Stimulated activated naive B cell treated with anti-CD40 and anti-IgM and Interleukin-4, amounts not matched to agents 10 μg/mL and 1 μg/mL and 100 μg/mL, for 72 hours (primary cell): Measurements from ENCODE around the gene GLIPR2.
"Not testable (repeated sequence)": the region's sequence is repeated elsewhere in the genome, so short reads cannot be mapped to it uniquely, and the experiment has no call there.

ENCODE experiments used
- ATAC-seq, 2 donors: fragments of 150-1000 bp; cut with Tn5 transposase; replicated peaks; 2 replicates each; pipeline ENCODE4 v1.10.0; 2021; ENCODE audit warnings: moderate library complexity in 1 of 2
- DNase-seq: peaks from one replicate; pipeline ENCODE4 v3.0.0; 2021
- H3K27ac Mint-ChIP-seq: one replicate; pipeline ENCODE4 v1.8.0; 2022; ENCODE audit warnings: mild to moderate bottlenecking, mixed read lengths
- H3K27me3 Mint-ChIP-seq, 2 donors: one replicate each; pipeline ENCODE4 v1.8.0; 2022; ENCODE audit warnings: mixed read lengths in 2 of 2
- H3K36me3 Mint-ChIP-seq, 2 donors: one replicate each; pipeline ENCODE4 v1.8.0; 2022; ENCODE audit warnings: mixed read lengths in 2 of 2, mild to moderate bottlenecking in 1 of 2
- H3K4me1 Mint-ChIP-seq, 2 donors: one replicate each; pipeline ENCODE4 v1.8.0; 2022; ENCODE audit warnings: mixed read lengths in 2 of 2, mild to moderate bottlenecking in 1 of 2
- H3K4me3 Mint-ChIP-seq, 2 donors: one replicate each; pipeline ENCODE4 v1.8.0; 2022; ENCODE audit warnings: mild to moderate bottlenecking in 2 of 2, mixed read lengths in 2 of 2, moderate library complexity in 1 of 2
- H3K9me3 Mint-ChIP-seq, 2 donors: one replicate each; pipeline ENCODE4 v1.8.0; 2022; ENCODE audit warnings: mixed read lengths in 2 of 2, mild to moderate bottlenecking in 1 of 2

GLIPR2 gene, protein sequence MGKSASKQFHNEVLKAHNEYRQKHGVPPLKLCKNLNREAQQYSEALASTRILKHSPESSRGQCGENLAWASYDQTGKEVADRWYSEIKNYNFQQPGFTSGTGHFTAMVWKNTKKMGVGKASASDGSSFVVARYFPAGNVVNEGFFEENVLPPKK

DNA sequence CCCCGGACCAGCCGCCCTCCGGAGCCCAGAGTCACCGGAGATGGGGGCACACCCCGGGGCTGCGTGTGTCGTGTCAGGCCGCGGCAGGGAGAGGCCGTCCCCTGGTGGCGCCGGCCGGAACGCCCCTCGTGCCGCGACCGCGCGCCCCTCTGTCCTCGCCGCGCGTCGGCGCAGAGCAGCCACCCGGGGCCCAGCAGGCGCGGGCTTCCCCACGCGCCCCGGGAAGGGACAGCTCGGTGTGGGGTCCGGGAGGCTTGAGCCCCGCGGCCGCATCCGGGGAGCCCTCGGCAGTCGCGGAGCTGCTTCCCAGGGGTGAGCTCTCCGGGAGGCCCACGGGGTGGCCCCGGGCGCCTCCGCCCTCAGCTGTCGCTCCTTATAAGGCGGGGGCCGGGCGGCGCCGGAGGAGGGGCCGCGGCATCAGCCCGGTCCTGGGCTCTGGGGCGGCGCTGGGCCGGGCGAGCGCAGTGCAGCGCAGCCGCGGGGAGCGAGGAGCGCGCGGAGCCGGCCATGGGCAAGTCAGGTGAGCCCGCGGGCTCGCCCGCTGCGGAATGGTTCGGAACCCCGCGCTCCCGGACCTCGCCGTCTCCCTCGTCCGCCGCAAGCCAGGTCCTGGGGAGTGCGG is at the start of gene GLIPR2:
Gene GLIPR2, plus strand, starts transcription at position 462 of the 622 bp plus-strand sequence. Its CDS starts 46 bp downstream, at position 508.
- peak; percentile 95 to 96 for ATAC-seq
- peak; percentile 74 for DNase-seq
- H3K27ac Mint-ChIP-seq, result peak within 1 kb of the TSS; percentile 95
- peak within 1 kb of the TSS; percentile 92 to 96 for H3K4me3 Mint-ChIP-seq
- peaks cover 37 to 53% of the 10 kb centered on the region in 2 donors for H3K4me1 Mint-ChIP-seq
- H3K27me3 Mint-ChIP-seq, result peaks cover 0 to 3% of the 10 kb centered on the region in 2 donors
- no peaks in the 10 kb centered on the region for H3K9me3 Mint-ChIP-seq
- no peaks in the 10 kb centered on the region for H3K36me3 Mint-ChIP-seq

DNA sequence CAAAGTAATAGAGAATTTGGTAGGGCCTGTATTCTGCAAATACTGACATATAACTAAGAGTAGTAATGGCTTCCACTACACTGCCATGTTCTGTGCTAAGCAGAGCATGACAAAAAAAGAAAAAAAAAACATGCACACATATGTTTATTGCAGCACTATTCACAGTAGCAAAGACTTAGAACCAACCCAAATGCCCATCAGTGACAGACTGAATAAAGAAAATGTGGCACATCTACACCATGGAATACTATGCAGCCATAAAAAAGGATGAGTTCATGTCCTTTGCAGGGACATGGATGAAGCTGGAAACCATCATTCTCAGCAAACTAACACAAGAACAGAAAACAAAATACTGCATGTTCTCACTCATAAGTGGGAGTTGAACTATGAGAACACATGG is 49.5 kb upstream of the GLIPR2 start:
- not testable (repeated sequence) for H3K27me3 Mint-ChIP-seq, H3K4me3 Mint-ChIP-seq, DNase-seq, H3K27ac Mint-ChIP-seq, ATAC-seq, H3K9me3 Mint-ChIP-seq, H3K4me1 Mint-ChIP-seq
- H3K36me3 Mint-ChIP-seq, result peaks cover 9 to 17% of the 10 kb centered on the region in 2 donors

DNA sequence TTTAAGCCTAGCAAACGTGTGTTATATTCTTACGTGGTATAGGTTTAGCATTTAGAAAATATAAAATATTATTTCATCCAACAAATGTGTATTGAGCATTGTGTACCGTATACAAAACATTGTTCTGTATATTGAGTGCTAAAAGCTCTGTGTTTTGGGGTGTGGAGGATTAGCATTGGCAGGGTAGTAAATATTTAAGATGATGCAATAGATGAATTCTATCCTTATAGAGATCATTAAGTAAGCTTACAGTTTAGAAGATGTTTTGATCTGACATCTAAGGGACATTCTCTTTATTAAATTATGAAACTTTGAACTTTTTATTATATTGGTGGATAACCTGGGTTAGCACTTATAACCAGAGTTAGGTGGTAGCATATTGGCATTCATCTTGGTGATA is 48.5 kb upstream of the GLIPR2 start:
- H3K9me3 Mint-ChIP-seq, result peaks cover 3 to 5% of the 10 kb centered on the region in 2 donors
- ATAC-seq (no peak), DNase-seq (no peak)
- peaks cover 11 to 22% of the 10 kb centered on the region in 2 donors for H3K36me3 Mint-ChIP-seq
- no peak overlapping the region for H3K4me3 Mint-ChIP-seq
- no peak overlapping the region for H3K27ac Mint-ChIP-seq
- H3K27me3 Mint-ChIP-seq, result no peaks in the 10 kb centered on the region
- H3K4me1 Mint-ChIP-seq, result peaks cover 7 to 15% of the 10 kb centered on the region in 2 donors

DNA sequence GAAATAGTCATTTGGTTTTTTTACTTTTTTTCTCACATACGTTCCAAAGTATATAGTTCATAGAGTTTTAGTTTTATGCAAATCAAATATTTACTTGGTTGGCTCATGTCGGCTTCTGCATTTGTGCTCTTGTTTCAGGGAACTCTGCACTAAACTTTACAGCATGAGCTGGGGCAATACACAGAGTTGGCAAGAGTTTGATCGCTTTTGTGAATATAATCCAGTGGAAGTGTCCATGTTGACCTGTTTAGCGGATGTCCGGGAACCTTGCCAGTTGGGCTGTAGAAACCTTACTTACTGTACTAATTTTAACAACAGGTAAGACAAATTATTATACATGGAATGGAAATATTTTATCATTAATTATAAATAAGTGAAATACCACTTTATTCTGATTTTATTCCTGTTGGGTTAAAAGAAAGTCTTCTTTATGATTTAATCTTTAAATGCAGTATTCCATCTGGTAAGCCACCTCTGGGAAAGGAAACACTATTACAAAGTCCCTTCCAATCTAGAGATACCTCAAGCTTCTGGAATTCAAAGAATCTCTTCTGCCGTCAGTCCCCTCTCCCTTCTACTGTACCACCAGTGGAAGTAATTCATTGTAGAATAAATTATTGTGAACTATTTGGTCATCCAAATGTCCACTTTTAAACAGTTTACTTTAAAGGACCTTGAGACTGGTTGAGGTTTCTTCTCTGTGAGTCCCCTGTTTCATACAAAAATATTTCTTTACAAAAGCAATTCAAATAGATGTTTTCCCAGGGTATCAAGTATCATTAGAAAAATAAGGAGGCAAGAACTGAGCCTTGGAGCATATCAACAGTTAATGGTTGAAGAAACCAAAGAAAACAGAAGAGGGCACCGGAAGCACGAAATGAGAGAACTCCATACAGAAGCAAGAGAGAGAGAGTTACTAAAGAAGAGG is 45.2 kb upstream of the GLIPR2 start:
- no peak for DNase-seq
- H3K4me3 Mint-ChIP-seq, result no peak overlapping the region
- peak overlapping the region; percentile 20 for H3K27ac Mint-ChIP-seq
- ATAC-seq, result no peak
- peaks cover 7 to 17% of the 10 kb centered on the region in 2 donors for H3K4me1 Mint-ChIP-seq
- peaks cover 3 to 5% of the 10 kb centered on the region in 2 donors for H3K9me3 Mint-ChIP-seq
- peaks cover 6 to 12% of the 10 kb centered on the region in 2 donors for H3K36me3 Mint-ChIP-seq
- H3K27me3 Mint-ChIP-seq, result no peaks in the 10 kb centered on the region

DNA sequence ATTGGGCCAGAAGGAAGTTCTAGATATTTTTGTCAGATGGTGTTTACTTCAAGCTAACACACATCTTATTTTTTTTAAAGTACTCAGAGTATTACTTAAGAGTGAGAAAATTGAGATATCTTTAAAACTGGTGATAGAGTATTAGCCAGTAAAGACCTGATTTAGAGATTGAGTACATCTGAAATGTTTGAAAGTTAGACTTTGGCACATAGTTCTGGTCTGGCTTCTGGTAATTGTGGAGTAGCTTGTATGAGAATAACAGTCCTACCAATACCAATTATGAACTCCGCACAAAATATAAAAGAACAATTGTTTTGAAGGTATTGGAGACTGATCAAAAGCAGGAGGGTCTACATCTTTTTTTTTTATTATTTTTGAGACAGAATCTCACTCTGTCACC is 44.5 kb upstream of the GLIPR2 start:
- H3K4me3 Mint-ChIP-seq, result no peak overlapping the region
- H3K4me1 Mint-ChIP-seq, result peaks cover 7 to 17% of the 10 kb centered on the region in 2 donors

DNA sequence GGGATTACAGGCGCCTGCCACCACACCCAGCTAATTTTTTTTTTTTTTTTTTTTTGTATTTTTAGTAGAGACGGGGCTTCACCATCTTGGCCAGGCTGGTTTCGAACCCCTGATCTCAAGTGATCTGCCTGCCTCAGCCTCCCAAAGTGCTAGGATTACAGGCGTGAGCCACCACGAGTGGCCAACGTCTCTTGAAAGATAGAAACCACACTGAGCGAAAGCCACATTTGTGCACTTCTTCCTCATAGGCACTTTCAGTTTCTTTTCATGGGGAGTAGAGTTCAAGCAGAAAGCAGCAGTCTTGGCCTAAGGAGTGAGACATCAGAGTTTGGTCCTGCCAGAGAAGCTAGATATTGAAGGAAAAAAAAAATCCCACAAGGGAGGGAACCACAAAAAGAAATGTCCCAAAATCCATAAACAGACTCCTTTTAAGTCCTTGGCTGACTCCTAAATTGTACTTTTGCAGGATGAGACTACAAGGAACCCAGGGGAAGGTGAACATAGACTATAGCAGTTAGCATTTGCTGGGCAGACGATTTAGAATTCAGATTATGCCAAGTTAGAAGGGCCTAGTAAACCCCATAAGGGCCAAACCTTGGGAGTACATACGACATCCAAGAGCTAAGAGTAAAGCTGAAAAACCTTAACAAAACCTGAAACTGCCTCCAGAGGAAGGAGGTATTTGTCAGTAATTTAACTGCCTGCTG is 43.9 kb upstream of the GLIPR2 start:
- DNase-seq, result peak; percentile 24

More for the DNA sequence above, 44.5 kb upstream of the GLIPR2 start:
- peaks cover 3 to 9% of the 10 kb centered on the region in 2 donors for H3K36me3 Mint-ChIP-seq
- ATAC-seq (no peak), DNase-seq (no peak)
- no peaks in the 10 kb centered on the region for H3K27me3 Mint-ChIP-seq
- H3K27ac Mint-ChIP-seq, result no peak overlapping the region
- H3K9me3 Mint-ChIP-seq, result peaks cover 3 to 5% of the 10 kb centered on the region in 2 donors

DNA sequence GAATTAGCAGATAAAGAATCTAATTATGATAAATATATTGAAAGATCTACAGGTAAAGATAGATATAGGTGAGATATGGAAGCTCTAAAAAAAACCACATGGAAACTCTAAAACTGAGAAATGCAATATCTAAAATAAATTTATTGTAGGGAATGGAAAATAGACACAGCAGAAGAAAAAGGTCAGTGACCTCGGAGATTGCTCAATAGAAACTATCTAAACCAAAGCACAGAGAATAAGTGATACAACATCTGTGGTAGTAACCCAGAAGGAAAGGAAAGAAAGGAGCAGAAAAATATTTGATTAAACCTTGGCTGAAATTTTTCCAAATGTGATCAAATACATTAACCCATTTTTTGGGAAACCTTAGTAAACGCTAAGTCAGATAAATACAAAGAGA is 43.1 kb upstream of the GLIPR2 start:
- Mint-ChIP-seq H3K4me3 (no peak overlapping the region), H3K27ac (no peak overlapping the region), H3K9me3 (peaks cover 3 to 5% of the 10 kb centered on the region in 2 donors), H3K27me3 (no peaks in the 10 kb centered on the region), H3K36me3 (peaks cover 3 to 9% of the 10 kb centered on the region in 2 donors), H3K4me1 (peaks cover 7 to 17% of the 10 kb centered on the region in 2 donors)
- no peak for DNase-seq
- ATAC-seq, result no peak

More for the DNA sequence above, 43.9 kb upstream of the GLIPR2 start:
- Mint-ChIP-seq H3K27ac (peak overlapping the region; percentile 88), H3K4me3 (no peak overlapping the region), H3K27me3 (no peaks in the 10 kb centered on the region), H3K36me3 (peaks cover 3 to 9% of the 10 kb centered on the region in 2 donors), H3K4me1 (peaks cover 7 to 17% of the 10 kb centered on the region in 2 donors), H3K9me3 (peaks cover 3 to 5% of the 10 kb centered on the region in 2 donors)
- ATAC-seq, result peak; percentile 97 to 98

DNA sequence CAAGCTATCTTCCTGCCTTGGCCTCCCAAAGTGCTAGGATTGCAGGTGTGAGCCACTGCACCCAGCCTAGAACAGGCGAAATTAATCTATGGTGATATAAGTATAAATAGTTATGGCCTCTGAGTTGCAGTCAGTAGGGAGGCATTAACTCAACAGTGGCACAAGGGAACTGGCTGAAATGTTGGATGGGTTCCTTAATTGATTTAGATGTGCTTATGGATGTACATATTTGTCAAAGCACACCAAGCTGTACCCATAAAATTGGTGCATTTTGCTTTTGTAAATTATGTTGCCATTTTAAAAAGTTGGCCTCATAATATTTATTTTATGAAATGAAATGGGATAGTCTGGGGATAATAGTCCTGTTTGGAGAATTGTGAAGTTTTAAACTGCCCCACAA is 36.8 kb upstream of the GLIPR2 start:
- no peaks in the 10 kb centered on the region for H3K9me3 Mint-ChIP-seq
- no peak overlapping the region for H3K27ac Mint-ChIP-seq
- no peak for DNase-seq
- ATAC-seq, result no peak
- H3K27me3 Mint-ChIP-seq, result no peaks in the 10 kb centered on the region
- H3K36me3 Mint-ChIP-seq, result no peaks in the 10 kb centered on the region
- peaks cover 0 to 3% of the 10 kb centered on the region in 2 donors for H3K4me1 Mint-ChIP-seq
- H3K4me3 Mint-ChIP-seq, result no peak overlapping the region

DNA sequence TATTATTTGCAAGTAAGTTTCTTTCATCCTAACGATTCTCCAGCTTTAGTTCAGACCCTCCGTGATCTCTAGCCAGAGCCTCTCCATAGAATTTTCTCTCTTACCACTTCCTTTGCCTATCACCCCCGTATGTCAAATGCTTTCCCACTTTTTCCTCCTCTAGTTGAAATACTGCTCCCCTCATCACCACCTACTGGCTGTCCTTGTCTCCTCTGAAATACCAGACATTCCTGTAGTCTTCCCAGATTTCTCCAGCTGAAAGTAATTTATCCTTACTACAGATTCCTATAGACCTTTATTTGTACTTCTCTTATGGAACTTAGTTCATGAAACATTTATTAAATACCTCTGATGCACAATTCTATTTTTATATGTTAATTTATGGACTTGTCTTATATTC is 36.0 kb upstream of the GLIPR2 start:
- Mint-ChIP-seq H3K27me3 (no peaks in the 10 kb centered on the region), H3K36me3 (no peaks in the 10 kb centered on the region), H3K9me3 (no peaks in the 10 kb centered on the region), H3K4me3 (no peak overlapping the region), H3K27ac (no peak overlapping the region), H3K4me1 (peaks cover 0 to 3% of the 10 kb centered on the region in 2 donors)
- ATAC-seq, result no peak
- no peak for DNase-seq

DNA sequence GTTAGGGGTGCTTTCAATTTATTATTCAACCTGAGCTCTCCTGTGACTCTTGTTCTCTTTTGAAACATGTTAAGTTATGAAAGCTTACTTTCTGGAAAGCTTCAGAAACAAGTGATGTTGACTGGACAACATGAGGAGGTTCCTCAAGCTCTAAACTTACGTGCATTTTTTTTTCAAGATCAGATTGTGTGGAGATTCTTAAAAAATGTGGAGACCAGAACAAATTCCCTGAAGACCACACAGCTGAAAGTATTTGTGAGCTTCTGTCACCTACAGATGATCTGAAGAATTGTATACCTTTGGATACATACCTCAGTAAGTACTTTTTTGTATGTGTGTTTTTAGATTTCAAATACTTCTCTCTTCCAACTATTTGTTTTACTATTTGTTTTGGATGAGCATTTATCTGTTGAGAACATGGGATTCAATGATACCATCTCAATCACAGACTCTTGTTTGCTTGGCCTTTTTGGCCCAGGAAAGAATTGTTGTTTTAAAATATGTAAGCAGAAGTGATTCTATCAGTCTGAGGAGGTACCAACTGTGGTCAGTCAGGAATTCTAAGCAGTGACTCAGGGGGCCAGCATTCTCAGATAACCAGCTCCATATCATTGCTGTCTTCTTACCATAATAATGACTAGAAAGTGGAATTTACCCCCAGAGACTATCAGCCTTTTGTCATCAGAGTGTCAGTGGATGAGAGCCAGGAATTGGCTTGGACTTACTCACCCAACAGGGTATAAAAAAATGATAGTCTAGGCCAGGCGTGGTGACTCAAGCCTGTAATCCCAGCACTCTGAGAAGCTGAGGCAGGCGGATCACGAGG is 34.4 kb upstream of the GLIPR2 start:
- H3K36me3 Mint-ChIP-seq, result no peaks in the 10 kb centered on the region
- ATAC-seq (no peak), DNase-seq (no peak)
- peaks cover 0 to 3% of the 10 kb centered on the region in 2 donors for H3K4me1 Mint-ChIP-seq
- no peaks in the 10 kb centered on the region for H3K27me3 Mint-ChIP-seq
- H3K9me3 Mint-ChIP-seq, result no peaks in the 10 kb centered on the region
- H3K27ac Mint-ChIP-seq, result no peak overlapping the region
- H3K4me3 Mint-ChIP-seq, result no peak overlapping the region

DNA sequence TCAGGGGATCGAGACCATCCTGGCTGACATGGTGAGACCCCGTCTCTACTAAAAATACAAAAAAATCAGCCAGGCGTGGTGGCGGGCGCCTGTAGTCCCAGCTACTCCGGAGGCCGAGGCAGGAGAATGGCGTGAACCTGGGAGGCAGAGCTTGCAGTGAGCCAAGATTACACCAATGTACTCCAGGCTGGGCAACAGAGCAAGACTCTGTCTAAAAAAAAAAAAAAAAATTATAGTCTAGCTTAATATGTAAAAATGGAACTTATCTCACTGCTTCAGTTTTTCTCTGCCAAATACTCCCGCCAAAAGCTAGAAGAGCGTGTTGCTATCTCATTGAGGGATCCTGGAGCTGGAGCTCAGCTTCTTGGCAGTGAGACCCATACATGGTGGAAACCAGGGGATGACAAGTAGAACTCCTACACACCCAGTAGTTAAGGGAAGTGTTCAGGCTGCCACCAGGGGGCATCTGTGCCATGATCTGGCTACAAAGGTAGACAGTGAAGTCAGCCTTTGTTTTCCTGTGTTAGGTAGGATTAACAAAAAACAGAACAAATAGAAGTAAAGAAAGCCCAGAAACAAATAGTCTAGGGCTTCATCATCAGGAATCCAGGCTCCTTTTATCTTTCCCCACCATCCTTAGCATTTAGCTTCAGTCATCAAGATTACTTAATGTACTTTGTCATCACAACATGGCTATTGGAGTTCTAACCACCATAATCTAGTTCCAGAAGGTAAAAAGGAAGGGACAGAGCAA is 33.6 kb upstream of the GLIPR2 start:
- no peak overlapping the region for H3K4me3 Mint-ChIP-seq
- H3K36me3 Mint-ChIP-seq, result no peaks in the 10 kb centered on the region
- H3K9me3 Mint-ChIP-seq, result no peaks in the 10 kb centered on the region
- peak; percentile 100 for ATAC-seq
- H3K4me1 Mint-ChIP-seq, result peaks cover 0 to 3% of the 10 kb centered on the region in 2 donors
- peak; percentile 63 for DNase-seq
- peak overlapping the region; percentile 42 for H3K27ac Mint-ChIP-seq
- no peaks in the 10 kb centered on the region for H3K27me3 Mint-ChIP-seq

DNA sequence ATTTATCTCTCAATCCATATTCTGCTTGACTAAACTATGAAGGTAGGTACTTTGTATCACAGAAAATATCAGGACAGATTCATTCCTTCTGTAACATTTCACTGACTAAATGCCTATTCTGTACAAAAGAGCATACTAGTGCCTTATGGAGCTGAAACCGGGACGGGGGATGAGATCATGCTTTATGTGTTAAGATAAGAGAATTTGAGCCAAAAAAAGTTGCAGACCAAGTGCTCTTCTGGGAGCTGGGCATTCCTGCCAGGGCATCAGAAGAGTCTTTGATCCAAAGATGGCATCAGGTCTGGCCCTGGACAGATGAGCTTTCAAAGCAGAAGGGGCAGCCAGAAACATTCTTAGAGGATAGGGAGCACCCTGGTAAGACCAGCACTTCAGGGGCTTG is 27.5 kb upstream of the GLIPR2 start:
- ATAC-seq (no peak), DNase-seq (no peak)
- no peak overlapping the region for H3K27ac Mint-ChIP-seq
- no peak overlapping the region for H3K4me3 Mint-ChIP-seq
- H3K27me3 Mint-ChIP-seq, result no peaks in the 10 kb centered on the region
- H3K9me3 Mint-ChIP-seq, result no peaks in the 10 kb centered on the region
- peaks cover 4 to 11% of the 10 kb centered on the region in 2 donors for H3K36me3 Mint-ChIP-seq
- peaks cover 7 to 11% of the 10 kb centered on the region in 2 donors for H3K4me1 Mint-ChIP-seq

DNA sequence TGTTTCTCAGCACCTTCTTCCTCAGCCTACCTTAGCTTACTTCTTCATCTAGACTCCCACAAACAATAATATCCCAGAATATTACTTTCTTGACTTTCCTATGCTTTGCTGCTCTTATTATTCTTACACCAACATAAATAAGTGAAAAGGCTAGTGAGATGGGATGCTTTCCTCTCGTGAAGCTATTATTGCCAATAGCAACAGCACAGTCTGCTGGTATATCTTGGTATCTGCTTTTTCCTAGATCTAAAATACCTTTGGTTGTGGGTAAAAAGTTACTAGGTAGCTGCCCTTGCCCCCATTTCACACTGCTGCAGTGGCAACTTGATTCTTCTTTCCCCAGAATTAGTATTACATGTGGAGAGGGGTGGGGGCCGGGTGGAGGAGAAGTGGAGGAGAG is 26.1 kb upstream of the GLIPR2 start:
- peaks cover 4 to 11% of the 10 kb centered on the region in 2 donors for H3K36me3 Mint-ChIP-seq
- H3K4me3 Mint-ChIP-seq, result no peak overlapping the region
- no peaks in the 10 kb centered on the region for H3K9me3 Mint-ChIP-seq
- no peak for DNase-seq
- no peaks in the 10 kb centered on the region for H3K27me3 Mint-ChIP-seq
- no peak overlapping the region for H3K27ac Mint-ChIP-seq
- peaks cover 7 to 11% of the 10 kb centered on the region in 2 donors for H3K4me1 Mint-ChIP-seq
- ATAC-seq, result no peak
